Measurements from ENCODE around the gene PCDHGA6. TPM values are rescaled to one million over a fixed set of nuclear protein-coding genes. Genes with fewer than 3 reads are reported as not detected.
"Not testable (repeated sequence)": the region's sequence is repeated elsewhere in the genome, so short reads cannot be mapped to it uniquely, and the experiment has no call there.

PCDHGA6 gene
- 0.77 and 0.98 TPM in 2 replicates for total RNA-seq (2014; rRNA removed)
- polyA plus RNA-seq (2012): 0.36 TPM

DNA sequence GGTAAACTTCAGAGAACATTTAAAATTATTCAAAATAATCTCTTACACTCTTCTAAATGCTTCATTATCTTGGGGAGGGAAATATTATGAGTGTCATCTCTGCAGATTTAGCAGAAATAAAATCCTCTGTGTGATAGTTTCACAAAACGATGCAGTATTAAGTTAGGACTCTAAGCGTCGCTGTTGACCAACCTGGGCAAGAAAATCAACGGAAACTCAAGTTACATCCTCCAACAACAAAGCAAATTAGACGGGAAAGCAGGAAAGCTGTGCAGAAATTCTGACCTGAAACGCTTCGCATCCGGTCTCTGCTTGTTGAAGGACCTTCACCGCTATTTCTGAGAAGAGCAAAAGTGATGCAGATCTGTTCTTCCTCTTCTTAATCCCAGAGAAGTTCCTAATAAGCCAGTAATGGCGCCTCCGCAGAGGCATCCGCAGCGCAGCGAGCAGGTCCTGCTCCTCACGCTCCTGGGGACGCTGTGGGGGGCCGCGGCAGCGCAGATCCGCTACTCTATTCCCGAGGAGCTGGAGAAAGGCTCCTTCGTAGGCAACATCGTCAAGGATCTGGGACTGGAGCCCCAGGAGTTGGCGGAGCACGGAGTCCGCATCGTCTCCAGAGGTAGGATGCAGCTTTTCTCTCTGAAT, at the start of gene PCDHGA6:
Gene PCDHGA6 (plus strand): TSS at position 219 of the 645 bp plus-strand sequence. CDS start 193 bp downstream, at position 412.
- no peak for DNase-seq (ENCODE audit: low read depth)

DNA sequence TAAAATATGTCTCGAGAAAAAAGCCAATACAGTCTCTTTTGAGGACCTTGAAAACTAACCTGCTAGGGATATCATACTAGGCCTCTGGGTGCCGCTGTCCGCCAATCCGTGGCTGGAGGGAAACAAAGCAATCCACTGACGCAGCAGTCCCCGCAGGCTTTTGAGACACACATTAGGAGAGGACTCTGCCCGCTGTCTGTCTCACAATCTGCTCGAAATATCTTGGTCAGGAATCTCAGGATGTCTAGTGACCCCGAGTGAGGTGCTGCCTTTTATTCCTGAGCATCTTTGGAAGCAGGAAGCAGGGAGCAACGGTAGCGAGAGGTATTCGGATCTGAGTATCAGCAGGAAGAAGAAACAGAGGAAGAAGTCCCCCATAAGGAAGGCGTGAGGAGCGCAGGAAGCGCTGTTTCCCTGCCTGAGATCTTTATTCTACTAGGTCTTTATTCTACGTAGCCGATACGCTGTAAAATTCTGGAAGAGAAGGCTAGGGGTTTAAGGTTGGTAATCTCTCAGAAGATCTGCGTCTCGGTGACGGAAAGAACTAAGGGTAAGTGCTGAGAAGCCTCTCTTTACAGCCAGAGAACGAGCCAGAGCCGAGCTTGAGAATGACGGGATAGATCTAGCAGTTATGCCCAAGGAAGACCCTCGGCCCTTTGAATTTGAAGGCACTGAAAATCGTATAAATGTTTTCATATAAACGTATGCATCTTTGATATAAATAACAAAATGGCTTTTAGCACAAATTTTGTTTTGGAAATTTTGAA, 47.4 kb upstream of the PCDHGA6 start:
- DNase-seq (ENCODE audit: low read depth): peak; percentile 69

GRCh38 chr5:141328231-141328630, 45.5 kb upstream of the PCDHGA6 start:
- peak; percentile 13 for DNase-seq (ENCODE audit: low read depth)

DNA sequence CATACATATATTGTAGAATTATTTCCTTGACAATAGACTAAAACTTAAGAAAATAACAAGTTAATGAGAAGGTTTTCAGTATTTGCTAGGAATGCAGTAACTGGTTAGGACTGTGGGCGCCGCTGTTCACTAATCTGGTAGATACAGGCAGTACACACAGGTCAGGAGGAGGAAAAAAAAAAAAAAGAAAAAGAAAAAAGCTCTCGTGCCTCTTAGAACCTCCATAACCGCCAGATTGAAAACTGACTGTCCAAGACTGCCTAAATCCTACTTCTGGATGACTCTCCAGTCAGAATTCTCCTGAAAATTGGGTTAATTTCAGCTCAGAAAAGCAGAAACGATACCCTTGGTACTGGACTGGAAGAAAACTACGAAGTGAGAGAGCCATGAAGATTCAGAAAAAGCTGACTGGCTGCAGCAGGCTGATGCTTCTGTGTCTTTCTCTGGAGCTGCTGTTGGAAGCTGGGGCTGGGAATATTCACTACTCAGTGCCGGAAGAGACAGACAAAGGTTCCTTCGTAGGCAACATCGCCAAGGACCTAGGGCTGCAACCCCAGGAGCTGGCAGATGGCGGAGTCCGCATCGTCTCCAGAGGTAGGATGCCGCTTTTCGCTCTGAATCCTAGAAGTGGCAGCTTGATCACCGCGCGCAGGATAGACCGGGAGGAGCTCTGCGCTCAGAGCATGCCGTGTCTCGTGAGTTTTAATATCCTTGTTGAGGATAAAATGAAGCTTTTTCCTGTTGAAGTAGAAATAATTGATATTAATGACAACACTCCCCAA, 43.2 kb upstream of the PCDHGA6 start, which contains the start of gene PCDHGA1:
Gene PCDHGA1 (plus strand): TSS at position 216 of the 782 bp plus-strand sequence.
- peak; percentile 76 for DNase-seq (ENCODE audit: low read depth)

DNA sequence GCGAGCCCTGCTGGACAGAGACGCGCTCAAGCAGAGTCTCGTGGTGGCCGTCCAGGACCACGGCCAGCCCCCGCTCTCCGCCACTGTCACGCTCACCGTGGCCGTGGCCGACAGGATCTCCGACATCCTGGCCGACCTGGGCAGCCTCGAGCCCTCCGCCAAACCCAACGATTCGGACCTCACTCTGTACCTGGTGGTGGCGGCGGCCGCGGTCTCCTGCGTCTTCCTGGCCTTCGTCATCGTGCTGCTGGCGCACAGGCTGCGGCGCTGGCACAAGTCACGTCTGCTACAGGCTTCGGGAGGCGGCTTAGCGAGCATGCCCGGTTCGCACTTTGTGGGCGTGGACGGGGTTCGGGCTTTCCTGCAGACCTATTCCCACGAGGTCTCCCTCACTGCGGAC, 41.1 kb upstream of the PCDHGA6 start:
- not testable (repeated sequence) for DNase-seq (ENCODE audit: low read depth)

GRCh38 chr5:141338538-141339306, 35.0 kb upstream of the PCDHGA6 start, which contains the start of gene PCDHGA2:
TSS of gene PCDHGA2 (plus strand) at chr5:141338760.
- peak; percentile 25 for DNase-seq (ENCODE audit: low read depth)

DNA sequence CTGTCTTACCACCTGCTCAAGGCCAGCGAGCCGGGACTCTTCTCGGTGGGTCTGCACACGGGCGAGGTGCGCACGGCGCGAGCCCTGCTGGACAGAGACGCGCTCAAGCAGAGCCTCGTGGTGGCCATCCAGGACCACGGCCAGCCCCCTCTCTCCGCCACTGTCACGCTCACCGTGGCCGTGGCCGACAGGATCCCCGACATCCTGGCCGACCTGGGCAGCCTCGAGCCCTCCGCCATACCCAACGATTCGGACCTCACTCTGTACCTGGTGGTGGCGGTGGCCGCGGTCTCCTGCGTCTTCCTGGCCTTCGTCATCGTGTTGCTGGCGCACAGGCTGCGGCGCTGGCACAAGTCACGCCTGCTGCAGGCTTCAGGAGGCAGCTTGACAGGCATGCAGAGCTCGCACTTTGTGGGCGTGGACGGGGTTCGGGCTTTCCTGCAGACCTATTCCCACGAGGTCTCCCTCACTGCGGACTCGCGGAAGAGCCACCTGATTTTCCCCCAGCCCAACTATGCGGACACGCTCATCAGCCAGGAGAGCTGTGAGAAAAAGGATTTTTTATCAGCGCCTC, 32.8 kb upstream of the PCDHGA6 start:
- not testable (repeated sequence) for DNase-seq (ENCODE audit: low read depth)

DNA sequence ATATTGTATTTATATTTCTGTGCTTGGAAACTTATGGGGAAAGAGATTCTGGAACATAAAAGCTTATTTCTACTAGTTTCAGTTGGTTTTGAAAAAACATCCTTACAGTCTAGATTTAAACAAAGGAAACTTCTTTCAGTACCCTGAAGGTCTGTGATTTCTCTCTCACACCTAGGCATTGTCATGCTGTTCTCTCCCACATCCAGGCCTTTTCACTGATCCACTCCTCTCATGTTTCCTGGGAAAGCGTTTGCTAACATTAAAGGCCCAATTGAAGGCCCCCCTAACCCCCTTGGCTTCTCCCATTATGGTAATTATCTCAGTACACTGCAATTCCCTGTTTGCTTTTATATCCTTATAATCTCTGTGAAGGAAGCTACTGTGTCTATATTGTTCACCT, 30.9 kb upstream of the PCDHGA6 start:
- DNase-seq (ENCODE audit: low read depth): no peak

DNA sequence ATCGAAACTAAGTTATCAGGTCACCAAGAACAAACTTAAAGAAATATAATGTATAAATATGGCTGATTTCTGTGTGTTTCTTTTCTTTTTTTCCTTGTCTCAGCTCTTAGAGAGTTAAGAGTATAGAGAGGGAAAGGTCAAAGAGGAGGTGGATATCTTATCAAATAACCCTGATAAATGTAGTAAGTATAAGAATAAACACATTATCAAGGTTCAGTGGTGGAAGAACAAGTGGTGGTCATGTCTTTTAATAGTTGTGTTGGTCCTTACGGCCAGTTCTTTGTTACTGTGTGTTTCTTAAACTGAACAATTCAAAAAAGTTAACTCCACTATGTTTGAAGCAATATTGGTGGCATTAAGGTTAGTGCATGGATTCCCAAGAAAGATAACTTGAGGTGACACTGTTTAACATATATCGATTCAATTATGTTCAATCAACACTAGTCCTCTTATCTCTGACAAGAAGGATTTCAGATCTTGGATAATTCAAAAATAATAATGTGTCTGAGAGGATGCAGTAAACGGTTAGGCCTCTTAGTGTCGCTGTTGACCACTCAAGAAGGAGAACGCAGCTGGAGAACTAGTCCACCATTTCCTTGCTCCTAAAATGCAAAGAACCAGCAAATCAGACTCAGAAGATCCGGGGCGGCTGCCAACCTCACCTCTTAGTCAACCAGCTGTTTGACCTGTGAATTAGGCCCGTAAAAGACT, 30.3 kb upstream of the PCDHGA6 start, which contains the start of gene PCDHGA3:
Gene PCDHGA3 (plus strand): TSS at position 588 of the 711 bp plus-strand sequence. CDS start 205 bp downstream, outside the sequence.
- no peak for DNase-seq (ENCODE audit: low read depth)

DNA sequence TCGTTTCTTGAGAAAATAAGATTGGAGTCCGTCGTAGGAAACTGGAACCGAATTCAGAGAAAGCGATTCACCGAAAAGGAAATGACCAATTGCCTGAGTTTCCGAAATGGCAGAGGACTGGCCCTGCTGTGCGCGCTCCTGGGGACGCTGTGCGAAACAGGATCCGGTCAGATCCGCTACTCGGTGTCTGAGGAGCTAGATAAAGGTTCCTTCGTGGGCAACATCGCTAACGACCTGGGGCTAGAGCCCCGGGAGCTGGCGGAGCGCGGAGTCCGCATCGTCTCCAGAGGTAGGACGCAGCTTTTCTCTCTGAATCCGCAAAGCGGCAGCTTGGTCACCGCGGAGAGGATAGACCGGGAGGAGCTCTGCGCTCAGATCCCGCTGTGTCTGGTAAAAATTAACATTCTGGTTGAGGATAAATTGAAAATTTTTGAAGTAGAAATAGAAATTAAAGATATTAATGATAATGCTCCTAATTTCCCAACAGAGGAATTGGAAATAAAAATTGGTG, 29.7 kb upstream of the PCDHGA6 start:
- no peak for DNase-seq (ENCODE audit: low read depth)

DNA sequence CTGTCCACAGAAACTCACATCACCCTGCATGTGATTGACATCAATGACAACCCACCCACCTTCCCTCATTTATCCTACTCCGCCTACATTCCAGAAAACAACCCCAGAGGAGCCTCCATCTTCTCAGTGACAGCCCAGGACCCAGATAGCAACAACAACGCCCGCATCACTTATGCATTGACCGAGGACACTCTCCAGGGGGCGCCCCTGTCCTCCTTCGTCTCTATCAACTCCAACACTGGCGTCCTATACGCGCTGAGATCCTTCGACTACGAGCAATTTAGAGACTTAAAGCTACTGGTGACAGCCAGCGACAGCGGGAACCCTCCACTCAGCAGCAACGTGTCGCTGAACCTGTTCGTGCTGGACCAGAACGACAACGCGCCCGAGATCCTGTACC, 28.4 kb upstream of the PCDHGA6 start:
- no peak for DNase-seq (ENCODE audit: low read depth)

DNA sequence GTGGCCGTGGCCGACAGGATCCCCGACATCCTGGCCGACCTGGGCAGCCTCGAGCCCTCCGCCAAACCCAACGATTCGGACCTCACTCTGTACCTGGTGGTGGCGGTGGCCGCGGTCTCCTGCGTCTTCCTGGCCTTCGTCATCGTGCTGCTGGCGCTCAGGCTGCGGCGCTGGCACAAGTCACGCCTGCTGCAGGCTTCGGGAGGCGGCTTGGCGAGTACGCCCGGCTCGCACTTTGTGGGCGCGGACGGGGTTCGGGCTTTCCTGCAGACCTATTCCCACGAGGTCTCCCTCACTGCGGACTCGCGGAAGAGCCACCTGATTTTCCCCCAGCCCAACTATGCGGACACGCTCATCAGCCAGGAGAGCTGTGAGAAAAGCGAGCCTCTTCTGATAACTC, 27.7 kb upstream of the PCDHGA6 start:
- not testable (repeated sequence) for DNase-seq (ENCODE audit: low read depth)

GRCh38 chr5:141349917-141350619, 23.6 kb upstream of the PCDHGA6 start, which contains the start of gene PCDHGB1:
TSS of gene PCDHGB1 (plus strand) at chr5:141350099. CDS start at chr5:141350261, 162 bp downstream.
- peak; percentile 74 for DNase-seq (ENCODE audit: low read depth)

- no peak for DNase-seq (ENCODE audit: low read depth)
Measured at GRCh38 chr5:141351591-141351990, 22.1 kb upstream of the PCDHGA6 start.

- peak; percentile 12 for DNase-seq (ENCODE audit: low read depth)
Measured at GRCh38 chr5:141354900-141355469, 18.7 kb upstream of the PCDHGA6 start, which contains the start of gene PCDHGA4. TSS of gene PCDHGA4 (plus strand) at chr5:141355021. CDS start at chr5:141355108, 87 bp downstream.

DNA sequence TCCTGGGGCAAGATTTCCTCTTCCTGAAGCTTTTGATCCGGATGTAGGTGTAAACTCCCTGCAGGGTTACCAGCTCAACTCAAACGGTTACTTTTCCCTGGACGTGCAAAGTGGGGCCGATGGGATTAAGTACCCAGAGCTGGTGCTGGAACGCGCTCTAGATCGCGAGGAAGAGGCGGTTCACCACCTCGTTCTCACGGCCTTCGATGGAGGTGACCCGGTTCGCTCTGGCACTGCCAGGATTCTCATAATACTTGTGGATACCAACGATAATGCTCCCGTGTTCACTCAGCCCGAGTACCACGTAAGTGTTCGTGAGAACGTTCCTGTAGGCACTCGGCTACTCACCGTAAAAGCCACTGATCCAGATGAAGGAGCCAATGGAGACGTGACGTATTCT, 18.1 kb upstream of the PCDHGA6 start:
- no peak for DNase-seq (ENCODE audit: low read depth)

- DNase-seq (ENCODE audit: low read depth): no peak
Measured at GRCh38 chr5:141356133-141356532, 17.6 kb upstream of the PCDHGA6 start.

GRCh38 chr5:141356950-141357349, 16.7 kb upstream of the PCDHGA6 start:
- no peak for DNase-seq (ENCODE audit: low read depth)

Measured in LHCN-M2 (cell line).